ENCODE data around the gene PLXNA2. TPM values are rescaled to one million over a fixed set of nuclear protein-coding genes. Genes with fewer than 3 reads are reported as not detected.

Gene PLXNA2
- total and polyA plus RNA-seq, 2 of the 4 experiments (the other 2 are of a cell fraction) = 0.72 to 1.1 TPM

DNA sequence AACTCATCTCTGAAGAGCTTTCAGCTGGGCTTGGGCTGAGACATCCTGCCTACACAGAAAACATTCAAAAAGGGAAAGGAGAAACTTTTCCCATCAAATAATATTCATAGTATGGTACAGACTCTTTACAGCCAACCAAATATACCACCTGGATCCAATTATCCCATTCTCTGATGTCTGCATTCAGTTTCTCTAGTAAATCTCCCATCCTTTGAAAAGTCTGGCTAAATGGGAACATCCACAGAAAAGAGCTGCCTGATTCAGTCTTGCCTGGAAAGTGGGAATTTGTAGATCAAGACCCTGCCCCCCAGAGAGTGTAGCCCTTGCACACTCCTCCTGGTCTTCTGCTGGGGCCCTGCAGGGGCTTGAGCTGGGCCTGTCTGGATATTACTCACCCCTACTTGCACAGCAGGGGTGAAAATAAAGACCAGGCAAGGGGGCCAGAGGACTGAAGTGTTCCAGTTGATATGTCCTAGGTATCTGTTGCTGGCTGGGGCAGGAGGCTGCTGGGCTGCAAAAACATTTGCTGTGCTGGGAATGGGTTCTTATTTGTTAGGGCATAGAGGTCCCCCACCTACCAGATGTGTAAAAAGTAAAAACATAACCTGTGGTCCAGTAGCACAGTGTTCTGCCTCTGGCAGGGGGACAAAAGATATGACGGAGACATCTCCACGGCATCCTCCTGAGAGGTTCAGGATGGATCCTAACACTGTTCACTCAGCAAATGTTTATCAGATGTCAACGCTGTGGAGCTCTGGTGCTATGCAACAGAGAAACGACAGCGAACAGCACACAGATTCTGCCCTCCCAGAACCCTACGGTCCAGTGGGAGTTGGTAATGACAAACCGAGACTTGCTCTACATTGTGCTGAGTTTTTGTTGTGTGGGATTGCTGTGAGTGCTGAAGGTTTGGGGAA is 140.3 kb downstream of the PLXNA2 start (continued):
- no peak for TF ChIP-seq MXI1 (IDR thresholded peaks at IDR 0.05; ENCODE audit: borderline replicate concordance, low read depth, low read length)

DNA sequence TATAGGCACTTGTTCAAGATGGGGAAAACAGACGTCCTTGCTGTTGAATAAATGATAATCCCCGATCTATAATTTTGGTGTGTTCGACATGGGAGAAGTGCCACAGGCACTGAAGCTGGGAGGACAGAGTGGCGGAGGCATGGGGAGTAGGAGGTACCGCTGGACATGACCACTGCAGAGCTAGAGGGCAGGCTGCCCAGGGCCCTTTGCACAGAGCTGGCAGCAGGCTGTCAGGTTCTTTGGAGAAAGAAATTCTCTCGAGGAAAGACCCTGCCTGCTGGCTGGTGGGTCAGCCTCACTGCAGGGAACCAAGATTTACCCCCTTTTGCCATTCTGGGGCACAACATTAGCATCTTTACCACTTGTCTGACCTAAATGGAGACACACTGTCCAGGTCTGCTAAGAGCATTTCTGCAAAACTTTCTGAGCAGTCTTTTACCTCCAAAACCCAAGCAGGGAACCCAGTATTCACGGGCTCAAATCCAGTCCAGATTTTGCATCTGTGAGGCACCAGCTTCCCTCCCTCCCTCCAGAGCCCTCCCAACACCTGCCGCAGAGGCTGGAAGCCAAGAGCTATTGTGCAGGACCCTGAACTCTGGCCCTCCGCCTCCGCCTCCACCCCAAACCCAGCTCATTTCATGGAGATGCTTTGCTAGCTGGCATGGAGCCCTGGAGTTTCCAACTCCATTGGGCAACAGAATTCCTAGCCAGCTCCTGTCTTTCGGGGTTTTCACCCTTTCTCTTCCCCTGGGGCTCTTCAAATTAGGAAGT is 142.3 kb downstream of the PLXNA2 start:
- Histone ChIP-seq H2AFZ (replicated peaks; ENCODE audit: low read length, poor library complexity) (no peak overlapping the region), H3K56ac (ENCODE audit: extremely low read depth, insufficient read depth, low read length) (no peak overlapping the region), H4K5ac (ENCODE audit: low read depth, low read length) (no peak overlapping the region), H3K9me1 (ENCODE audit: insufficient read depth, low read length) (peaks cover under 1% of the 10 kb centered on the region; the same call in 1 of the 2 replicates), H3K9ac (ENCODE audit: low read depth, low read length) (no peak overlapping the region), H3K9me3 (ENCODE audit: control insufficient read depth, insufficient read depth, low read length) (no peaks in the 10 kb centered on the region), H3K4me2 (ENCODE audit: low read depth, low read length) (no peak overlapping the region), H3K79me1 (ENCODE audit: low read depth in 1 of 2, low read length in 2 of 2) (no peaks in the 10 kb centered on the region), H2BK5ac (ENCODE audit: low read depth, low read length, poor library complexity, severe bottlenecking) (no peak overlapping the region), H3K18ac (ENCODE audit: low read depth, low read length) (no peak overlapping the region), H3K23ac (ENCODE audit: low read depth, low read length) (no peak overlapping the region), H3K27ac (ENCODE audit: insufficient read depth, low read length) (no peak overlapping the region), H2BK15ac (ENCODE audit: low read depth, low read length) (no peak overlapping the region), H3K36me3 (ENCODE audit: control insufficient read depth, insufficient read depth, low read length) (no peaks in the 10 kb centered on the region), H4K20me1 (ENCODE audit: insufficient read depth, low read length) (no peaks in the 10 kb centered on the region), H2BK120ac (ENCODE audit: low read depth, low read length) (no peak overlapping the region), H3K27me3 (ENCODE audit: control insufficient read depth, insufficient read depth, low read length) (no peaks in the 10 kb centered on the region), H2AK5ac (ENCODE audit: low read depth, low read length) (no peak overlapping the region), H4K91ac (ENCODE audit: insufficient read depth, low read depth, low read length) (no peak overlapping the region), H3K14ac (replicated peaks; ENCODE audit: low read depth, low read length) (no peak overlapping the region), H2AK9ac (replicated peaks; ENCODE audit: low read depth, low read length, poor library complexity) (no peak overlapping the region), H3K4me1 (ENCODE audit: control insufficient read depth, insufficient read depth, low read length) (peaks cover 3% of the 10 kb centered on the region), H2BK20ac (ENCODE audit: low read depth, low read length) (no peak overlapping the region), H3K4me3 (ENCODE audit: insufficient read depth, low read depth, low read length) (no peak overlapping the region), H3K4ac (ENCODE audit: low read depth, low read length) (no peak overlapping the region), H4K8ac (ENCODE audit: low read depth in 2 of 2, low read length in 2 of 2) (no peak overlapping the region)
- WGBS, 2 experiments (ENCODE audit: extremely low coverage in 2 of 2, insufficient read length in 1 of 2) = 39% methylated on average over 2 of the region's 11 CpGs; no CpG with 5 or more reads in 1 of the 2 experiments
- ChIA-PET POLR2A (ENCODE audit: unreplicated experiment) (no interaction called here), CTCF (interaction anchor here (0.6 kb wide), 1 partner anchor 697 kb away, joined by 3 read pairs; no protein-coding TSS in a partner anchor)
- BruUV-seq (replicated peaks) = no TSS peak
- DNase-seq (peak; percentile 36), ATAC-seq (ENCODE audit: low read depth) (no peak)
- no peak for TF ChIP-seq MXI1 (IDR thresholded peaks at IDR 0.05; ENCODE audit: borderline replicate concordance, low read depth, low read length)
- TF ChIP-seq CHD1 (IDR thresholded peaks at IDR 0.05; ENCODE audit: low read depth, low read length) = no peak
- no peak for TF ChIP-seq SMC3 (IDR thresholded peaks at IDR 0.05; ENCODE audit: low read depth, low read length)
- no peak for TF ChIP-seq RCOR1 (IDR thresholded peaks at IDR 0.05; ENCODE audit: insufficient replicate concordance, low read length)
- no peak for TF ChIP-seq NFE2L2 (IDR thresholded peaks at IDR 0.05; ENCODE audit: low read depth, low read length)
- no peak for TF ChIP-seq CEBPB (IDR thresholded peaks at IDR 0.05; ENCODE audit: low read depth, low read length)
- no peak for TF ChIP-seq FOS (IDR thresholded peaks at IDR 0.05; ENCODE audit: low read depth, low read length)
- TF ChIP-seq MAZ (IDR thresholded peaks at IDR 0.05; ENCODE audit: borderline replicate concordance, low read depth, low read length) = no peak
- TF ChIP-seq, protein P1, sequence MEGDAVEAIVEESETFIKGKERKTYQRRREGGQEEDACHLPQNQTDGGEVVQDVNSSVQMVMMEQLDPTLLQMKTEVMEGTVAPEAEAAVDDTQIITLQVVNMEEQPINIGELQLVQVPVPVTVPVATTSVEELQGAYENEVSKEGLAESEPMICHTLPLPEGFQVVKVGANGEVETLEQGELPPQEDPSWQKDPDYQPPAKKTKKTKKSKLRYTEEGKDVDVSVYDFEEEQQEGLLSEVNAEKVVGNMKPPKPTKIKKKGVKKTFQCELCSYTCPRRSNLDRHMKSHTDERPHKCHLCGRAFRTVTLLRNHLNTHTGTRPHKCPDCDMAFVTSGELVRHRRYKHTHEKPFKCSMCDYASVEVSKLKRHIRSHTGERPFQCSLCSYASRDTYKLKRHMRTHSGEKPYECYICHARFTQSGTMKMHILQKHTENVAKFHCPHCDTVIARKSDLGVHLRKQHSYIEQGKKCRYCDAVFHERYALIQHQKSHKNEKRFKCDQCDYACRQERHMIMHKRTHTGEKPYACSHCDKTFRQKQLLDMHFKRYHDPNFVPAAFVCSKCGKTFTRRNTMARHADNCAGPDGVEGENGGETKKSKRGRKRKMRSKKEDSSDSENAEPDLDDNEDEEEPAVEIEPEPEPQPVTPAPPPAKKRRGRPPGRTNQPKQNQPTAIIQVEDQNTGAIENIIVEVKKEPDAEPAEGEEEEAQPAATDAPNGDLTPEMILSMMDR (conservative IDR thresholded peaks at IDR 0.05; ENCODE audit: low read depth, low read length) = no peak
- TF ChIP-seq, protein P2, sequence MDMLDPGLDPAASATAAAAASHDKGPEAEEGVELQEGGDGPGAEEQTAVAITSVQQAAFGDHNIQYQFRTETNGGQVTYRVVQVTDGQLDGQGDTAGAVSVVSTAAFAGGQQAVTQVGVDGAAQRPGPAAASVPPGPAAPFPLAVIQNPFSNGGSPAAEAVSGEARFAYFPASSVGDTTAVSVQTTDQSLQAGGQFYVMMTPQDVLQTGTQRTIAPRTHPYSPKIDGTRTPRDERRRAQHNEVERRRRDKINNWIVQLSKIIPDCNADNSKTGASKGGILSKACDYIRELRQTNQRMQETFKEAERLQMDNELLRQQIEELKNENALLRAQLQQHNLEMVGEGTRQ (IDR thresholded peaks at IDR 0.05; ENCODE audit: low read depth, low read length) = no peak
- dilution Hi-C loops (cut with HindIII; ENCODE audit: low sequenced_read_pairs, unreplicated experiment) = no loop called here
- intact Hi-C loops (cut with micrococcal nuclease) = no loop called here
- in situ Hi-C loops (cut with MboI; ENCODE audit: low sequenced_read_pairs) = no loop called here
